ENCODE measurements around the gene LRRC38. TPM values are rescaled to one million over a fixed set of nuclear protein-coding genes. Genes with fewer than 3 reads are reported as not detected.
"Not testable (repeated sequence)": the region's sequence is repeated elsewhere in the genome, so short reads cannot be mapped to it uniquely, and the experiment has no call there.

LRRC38 gene
- total RNA-seq, 2 experiments from 2014 or later: not detected

GRCh38 chr1:13443335-13443979, 70.3 kb downstream of the LRRC38 start:
- CTCF ChIA-PET: no interaction called here
- Mint-ChIP-seq H3K4me3 (no peak overlapping the region), H3K4me1 (ENCODE audit: low read depth) (no peaks in the 10 kb centered on the region), H3K9me3 (no peaks in the 10 kb centered on the region), H3K27ac (no peak overlapping the region), H3K27me3 (ENCODE audit: low read depth) (no peaks in the 10 kb centered on the region), H3K36me3 (ENCODE audit: low read depth) (no peaks in the 10 kb centered on the region)
- intact Hi-C loops (cut with micrococcal nuclease): no loop called here
- DNase-seq: no peak

- DNase-seq; H3K9me3 Mint-ChIP-seq; H3K27me3 Mint-ChIP-seq (ENCODE audit: low read depth); CTCF ChIA-PET; intact Hi-C loops (cut with micrococcal nuclease); H3K36me3 Mint-ChIP-seq (ENCODE audit: low read depth); H3K4me1 Mint-ChIP-seq (ENCODE audit: low read depth); H3K27ac Mint-ChIP-seq; H3K4me3 Mint-ChIP-seq: not testable (repeated sequence)
These were observed 74.6 kb downstream of the LRRC38 start for GRCh38 chr1:13439104-13439783.

GRCh38 chr1:13435458-13435857, 78.3 kb downstream of the LRRC38 start:
- no peak overlapping the region for H3K27ac Mint-ChIP-seq
- CTCF ChIA-PET: no interaction called here
- no peaks in the 10 kb centered on the region for H3K4me1 Mint-ChIP-seq (ENCODE audit: low read depth)
- no peaks in the 10 kb centered on the region for H3K9me3 Mint-ChIP-seq
- no peaks in the 10 kb centered on the region for H3K36me3 Mint-ChIP-seq (ENCODE audit: low read depth)
- intact Hi-C loops (cut with micrococcal nuclease): no loop called here
- H3K27me3 Mint-ChIP-seq (ENCODE audit: low read depth): no peaks in the 10 kb centered on the region
- DNase-seq: no peak
- no peak overlapping the region for H3K4me3 Mint-ChIP-seq

- H3K27ac Mint-ChIP-seq; H3K27me3 Mint-ChIP-seq (ENCODE audit: low read depth); DNase-seq; H3K9me3 Mint-ChIP-seq; H3K4me1 Mint-ChIP-seq (ENCODE audit: low read depth); H3K4me3 Mint-ChIP-seq; intact Hi-C loops (cut with micrococcal nuclease); H3K36me3 Mint-ChIP-seq (ENCODE audit: low read depth): not testable (repeated sequence)
- CTCF ChIA-PET: interaction anchor here (0.6 kb wide), 1 partner anchor 205 kb away, joined by 3 read pairs; no protein-coding TSS in a partner anchor
These were observed 80.0 kb downstream of the LRRC38 start for GRCh38 chr1:13433694-13434358.

- intact Hi-C loops (cut with micrococcal nuclease): no loop called here
- Mint-ChIP-seq H3K9me3 (no peaks in the 10 kb centered on the region), H3K27ac (no peak overlapping the region), H3K4me1 (ENCODE audit: low read depth) (no peaks in the 10 kb centered on the region), H3K4me3 (no peak overlapping the region), H3K27me3 (ENCODE audit: low read depth) (no peaks in the 10 kb centered on the region), H3K36me3 (ENCODE audit: low read depth) (no peaks in the 10 kb centered on the region)
- CTCF ChIA-PET: no interaction called here
- DNase-seq: no peak
These were observed 81.6 kb downstream of the LRRC38 start for GRCh38 chr1:13432251-13432650.

GRCh38 chr1:13430495-13430894, 83.3 kb downstream of the LRRC38 start:
- Mint-ChIP-seq H3K36me3 (ENCODE audit: low read depth) (no peaks in the 10 kb centered on the region), H3K9me3 (no peaks in the 10 kb centered on the region)

More at GRCh38 chr1:13430495-13430894, 83.3 kb downstream of the LRRC38 start:
- Mint-ChIP-seq H3K4me3 (no peak overlapping the region), H3K4me1 (ENCODE audit: low read depth) (no peaks in the 10 kb centered on the region), H3K27ac (no peak overlapping the region), H3K27me3 (ENCODE audit: low read depth) (no peaks in the 10 kb centered on the region)
- no peak for DNase-seq
- intact Hi-C loops (cut with micrococcal nuclease): no loop called here
- CTCF ChIA-PET: no interaction called here

Other genes starting within 250 kb of the LRRC38 start
- gene PRAMEF8, start 228.9 kb downstream of the LRRC38 start, total RNA-seq: not detected
- not detected for gene PRAMEF33, start 210.5 kb downstream of the LRRC38 start, total RNA-seq
- gene PRAMEF15, start 198.4 kb downstream of the LRRC38 start, total RNA-seq: not detected
- not detected for gene PRAMEF14, start 166.9 kb downstream of the LRRC38 start, total RNA-seq
- gene PRAMEF19, start 142.1 kb downstream of the LRRC38 start, total RNA-seq: not detected
- not detected for gene PRAMEF17, start 124.4 kb downstream of the LRRC38 start, total RNA-seq
- not detected for gene PRAMEF20, start 103.6 kb downstream of the LRRC38 start, total RNA-seq
- gene PDPN, start 69.8 kb upstream of the LRRC38 start, total RNA-seq: not detected
- gene PRDM2, start 186.2 kb upstream of the LRRC38 start, total RNA-seq: 10 to 100 TPM; 33.8 to 37.3 TPM

Data from activated naive CD4-positive, alpha-beta T cell treated with anti-CD3 and anti-CD28 coated beads for 36 hours (primary cell).